GM19372 (cell line): Measurements from ENCODE around the gene MYO6.

Source experiments
- ATAC-seq: cut with Tn5 transposase; IDR thresholded peaks from one replicate; pipeline ENCODE4 v1.9.1; 2021; ENCODE audit warnings: mild to moderate bottlenecking, low read depth, moderate library complexity; ENCODE audit not compliant: unreplicated experiment

The MYO6 gene

DNA sequence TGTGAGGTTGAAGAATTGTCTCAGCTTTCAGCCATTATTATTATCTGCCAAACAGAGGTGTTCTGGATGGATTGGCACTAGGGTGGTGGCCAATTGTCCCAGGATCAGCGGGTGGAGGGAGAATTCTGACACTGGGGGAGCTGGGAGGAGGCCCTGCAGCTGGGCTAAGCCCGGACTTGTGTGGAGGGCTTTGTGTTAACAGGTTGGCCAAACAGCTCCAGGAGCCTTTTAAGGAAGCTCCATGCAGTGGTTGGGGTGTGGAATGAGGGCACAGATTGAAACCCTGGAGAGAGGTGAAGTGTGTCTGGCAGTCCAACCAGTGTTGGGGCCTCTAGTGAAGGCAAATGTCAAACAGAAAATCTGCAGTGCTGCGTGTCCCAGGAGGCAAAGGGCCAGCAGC, 187.6 kb downstream of the MYO6 start:
- no peak for ATAC-seq

DNA sequence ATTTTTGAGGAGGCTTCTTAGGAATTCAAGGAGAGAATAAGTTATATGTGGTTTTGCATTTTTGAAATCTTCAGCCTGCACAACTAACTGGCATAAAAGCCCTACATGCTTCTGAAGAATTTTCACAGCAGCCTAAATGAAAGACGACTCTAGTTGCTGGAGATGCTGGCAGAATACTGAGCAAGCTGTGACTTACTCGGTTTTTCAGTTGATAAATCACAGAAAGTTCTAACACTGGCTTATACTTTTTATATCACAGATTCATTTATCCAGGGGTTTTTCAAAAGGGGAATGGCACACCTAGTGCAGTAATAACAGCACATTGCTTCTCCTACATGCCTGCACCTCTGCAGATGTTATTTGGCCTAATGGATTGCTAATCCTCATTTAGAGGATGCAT, 188.8 kb downstream of the MYO6 start:
- no peak for ATAC-seq

- ATAC-seq = no peak
Measured at GRCh38 chr6:75940564-75940963, 191.5 kb downstream of the MYO6 start.

GRCh38 chr6:75941509-75941908, 192.5 kb downstream of the MYO6 start:
- no peak for ATAC-seq

GRCh38 chr6:75943381-75943780, 194.3 kb downstream of the MYO6 start:
- no peak for ATAC-seq

GRCh38 chr6:75946146-75946831, 197.2 kb downstream of the MYO6 start:
- no peak for ATAC-seq

DNA sequence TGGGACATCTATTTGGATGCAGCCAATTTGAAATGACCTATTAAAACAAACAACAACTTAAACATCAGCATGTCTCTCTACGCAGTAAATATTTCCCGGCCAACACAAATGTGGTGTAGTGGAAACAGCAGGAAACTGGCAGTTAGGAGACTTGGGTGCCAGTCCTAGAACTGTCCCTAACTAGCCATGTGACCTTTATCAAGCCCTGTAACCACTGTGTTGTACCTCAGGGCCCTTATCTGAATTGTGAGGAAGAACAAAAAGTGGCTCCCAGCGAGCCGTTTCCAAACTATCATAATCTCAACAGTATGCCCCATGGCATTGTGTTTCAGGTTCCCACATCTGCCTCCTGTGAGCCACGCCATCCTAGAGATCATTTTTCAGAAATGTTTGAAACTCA, 198.9 kb downstream of the MYO6 start:
- ATAC-seq = no peak

DNA sequence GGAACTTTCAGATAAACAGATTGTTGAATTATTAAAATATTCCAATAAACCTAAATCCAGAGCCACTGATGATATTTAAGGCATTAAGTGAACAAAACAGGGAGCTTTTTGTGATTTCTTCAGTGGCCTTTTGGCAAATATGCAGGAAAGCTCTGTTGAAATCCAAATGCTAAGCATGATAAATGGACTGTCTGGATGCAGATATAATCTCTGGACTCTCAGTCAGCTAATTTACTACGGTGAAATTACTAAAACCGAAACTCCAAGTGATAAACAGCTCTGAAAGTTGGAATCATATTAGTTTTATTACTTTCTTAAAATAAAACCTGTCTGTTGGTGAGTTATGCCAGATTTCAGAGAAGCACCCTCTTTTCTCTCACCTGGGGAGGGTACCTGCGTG, 203.1 kb downstream of the MYO6 start:
- ATAC-seq = no peak

- ATAC-seq = no peak
Measured at GRCh38 chr6:75963569-75963968, 214.5 kb downstream of the MYO6 start.

DNA sequence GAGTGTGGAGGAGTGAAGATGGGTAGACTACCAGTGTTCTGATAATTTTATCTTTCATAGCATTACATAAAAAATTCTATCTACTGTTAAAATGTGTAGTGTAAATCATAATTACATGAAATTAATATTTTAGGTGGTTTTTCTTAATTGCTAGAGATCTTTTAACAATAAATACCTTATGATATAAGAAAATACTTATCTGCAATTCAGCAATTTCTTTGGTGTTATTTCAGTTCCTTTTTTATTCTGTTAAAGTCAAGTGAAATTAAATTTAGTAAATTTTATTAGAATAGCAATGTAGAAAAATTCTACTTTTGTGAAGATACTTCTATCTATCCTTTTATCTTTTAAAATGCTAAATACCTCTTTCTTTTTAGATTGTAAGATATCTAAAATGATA, 219.1 kb downstream of the MYO6 start:
- no peak for ATAC-seq
